ENCODE data around the gene RNF157. TPM values are rescaled to one million over a fixed set of nuclear protein-coding genes. Genes with fewer than 3 reads are reported as not detected.
A peak's percentile ranks its signal among the peaks of the same experiment; 100 is the strongest.

RNF157 gene
- total and polyA plus RNA-seq, 2 of the 13 experiments (the other 11 are each of a cell fraction or from before 2014, with no cell fraction given), result 0.44 to 1.5 TPM

GRCh38 chr17:76141212-76142038 is 98.9 kb downstream of the RNF157 start, which contains the start of gene FOXJ1 (continued):
- TF ChIP-seq FLYWCH1 (CRISPR knock-in tag; IDR thresholded peaks at IDR 0.05) (no peak), NKX3-1 (CRISPR knock-in tag; IDR thresholded peaks at IDR 0.05) (peak; percentile 56; the same call in 1 of the 2 replicates), ZNF639 (CRISPR knock-in tag; conservative IDR thresholded peaks at IDR 0.05) (no peak), PCBP1 (IDR thresholded peaks at IDR 0.05; ENCODE audit: borderline replicate concordance, low read depth, low read length) (peak; percentile 75; the same call in 1 of the 2 replicates), CEBPZ (IDR thresholded peaks at IDR 0.05; ENCODE audit: low read length) (no peak), ZFP62 (CRISPR knock-in tag; IDR thresholded peaks at IDR 0.05) (no peak), SOX13 (IDR thresholded peaks at IDR 0.05) (no peak), SOX13 (CRISPR knock-in tag; conservative IDR thresholded peaks at IDR 0.05 in 1 of 2, IDR thresholded peaks at IDR 0.05 in 1 of 2) (peak in 1 of 2 experiments; percentile 22; a peak in 1 of 4 replicates), GRHL1 (CRISPR knock-in tag; conservative IDR thresholded peaks at IDR 0.05) (no peak), GLMP (CRISPR knock-in tag; IDR thresholded peaks at IDR 0.05; ENCODE audit: borderline replicate concordance) (no peak), ZGPAT (CRISPR knock-in tag; IDR thresholded peaks at IDR 0.05) (0 out of 2 replicates have a peak, but pooled peaks have one; percentile 56), SIN3B (IDR thresholded peaks at IDR 0.05; ENCODE audit: low read length) (peak; percentile 75; the same call in 1 of the 2 replicates), ZNF496 (CRISPR knock-in tag; IDR thresholded peaks at IDR 0.05; ENCODE audit: insufficient replicate concordance) (no peak), RARA (CRISPR knock-in tag; IDR thresholded peaks at IDR 0.05) (0 out of 2 replicates have a peak, but pooled peaks have one; percentile 8)
